ENCODE results near the gene MCM9. TPM values are rescaled to one million over a fixed set of nuclear protein-coding genes. Genes with fewer than 3 reads are reported as not detected.

MCM9 gene
- total RNA-seq, 1 donor from 2014 or later: 29.0 TPM

DNA sequence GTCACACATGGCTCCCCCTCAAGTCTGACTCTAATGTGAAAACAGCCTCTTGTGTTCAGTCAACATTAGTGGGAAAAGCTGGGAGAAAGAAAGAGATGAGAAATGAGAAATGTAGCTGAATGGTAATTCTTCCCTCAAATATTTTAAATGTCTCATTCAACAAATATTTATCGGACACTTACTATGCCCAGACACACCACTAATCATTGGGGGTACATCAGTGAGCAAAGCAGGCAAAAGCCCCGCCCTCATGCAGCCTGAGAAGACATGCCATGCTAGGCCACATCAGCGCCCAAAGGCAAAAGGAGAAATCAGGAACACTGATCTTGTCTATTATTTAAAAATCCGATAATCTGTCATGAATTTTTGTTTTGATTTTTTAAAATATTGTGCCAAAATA lies 130.9 kb downstream of the MCM9 start:
- no peaks in the 10 kb centered on the region for H3K9me3 ChIP-seq (ENCODE audit: low read depth)
- H2AFZ ChIP-seq (replicated peaks): no peak overlapping the region
- no peaks in the 10 kb centered on the region for H3F3A ChIP-seq (ENCODE audit: low read depth)
- Mint-ChIP-seq H3K36me3 (no peaks in the 10 kb centered on the region), H3K4me3 (no peak overlapping the region), H3K4me1 (peaks cover 8% of the 10 kb centered on the region), H3K27ac (no peak overlapping the region), H3K27me3 (ENCODE audit: insufficient read depth, low read depth) (peaks cover 3% of the 10 kb centered on the region), H3K9me3 (no peaks in the 10 kb centered on the region)
- no peaks in the 10 kb centered on the region for H3K36me3 ChIP-seq
- TF ChIP-seq, protein P1, sequence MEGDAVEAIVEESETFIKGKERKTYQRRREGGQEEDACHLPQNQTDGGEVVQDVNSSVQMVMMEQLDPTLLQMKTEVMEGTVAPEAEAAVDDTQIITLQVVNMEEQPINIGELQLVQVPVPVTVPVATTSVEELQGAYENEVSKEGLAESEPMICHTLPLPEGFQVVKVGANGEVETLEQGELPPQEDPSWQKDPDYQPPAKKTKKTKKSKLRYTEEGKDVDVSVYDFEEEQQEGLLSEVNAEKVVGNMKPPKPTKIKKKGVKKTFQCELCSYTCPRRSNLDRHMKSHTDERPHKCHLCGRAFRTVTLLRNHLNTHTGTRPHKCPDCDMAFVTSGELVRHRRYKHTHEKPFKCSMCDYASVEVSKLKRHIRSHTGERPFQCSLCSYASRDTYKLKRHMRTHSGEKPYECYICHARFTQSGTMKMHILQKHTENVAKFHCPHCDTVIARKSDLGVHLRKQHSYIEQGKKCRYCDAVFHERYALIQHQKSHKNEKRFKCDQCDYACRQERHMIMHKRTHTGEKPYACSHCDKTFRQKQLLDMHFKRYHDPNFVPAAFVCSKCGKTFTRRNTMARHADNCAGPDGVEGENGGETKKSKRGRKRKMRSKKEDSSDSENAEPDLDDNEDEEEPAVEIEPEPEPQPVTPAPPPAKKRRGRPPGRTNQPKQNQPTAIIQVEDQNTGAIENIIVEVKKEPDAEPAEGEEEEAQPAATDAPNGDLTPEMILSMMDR (IDR thresholded peaks at IDR 0.05): no peak
- no peak for TF ChIP-seq EZH2phosphoT487 (IDR thresholded peaks at IDR 0.05)
- no peak for TF ChIP-seq EZH2 (IDR thresholded peaks at IDR 0.05)
- no peak for DNase-seq (ENCODE audit: low spot score)
- H3K9ac ChIP-seq: no peak overlapping the region
- H3K4me1 ChIP-seq: peaks cover 4% of the 10 kb centered on the region
- H3K4me2 ChIP-seq: no peak overlapping the region
- no peaks in the 10 kb centered on the region for H3K27me3 ChIP-seq
- no peak overlapping the region for H3K4me3 ChIP-seq
- no peak overlapping the region for H3K27ac ChIP-seq
- no peaks in the 10 kb centered on the region for H3K79me2 ChIP-seq (ENCODE audit: low read depth)
- no peaks in the 10 kb centered on the region for H4K20me1 ChIP-seq (ENCODE audit: low read depth)

GRCh38 chr6:118801257-118801656 lies 133.7 kb downstream of the MCM9 start:
- H3K4me3 ChIP-seq: no peak overlapping the region
- H4K20me1 ChIP-seq (ENCODE audit: low read depth): no peaks in the 10 kb centered on the region
- Mint-ChIP-seq H3K4me1 (peaks cover 8% of the 10 kb centered on the region), H3K9me3 (peaks cover 12% of the 10 kb centered on the region), H3K36me3 (no peaks in the 10 kb centered on the region), H3K27me3 (ENCODE audit: insufficient read depth, low read depth) (peaks cover 3% of the 10 kb centered on the region), H3K27ac (peak overlapping the region; percentile 66), H3K4me3 (no peak overlapping the region)
- H3K27ac ChIP-seq: no peak overlapping the region
- H3K4me1 ChIP-seq: peaks cover 4% of the 10 kb centered on the region
- no peaks in the 10 kb centered on the region for H3K79me2 ChIP-seq (ENCODE audit: low read depth)
- H3K27me3 ChIP-seq: no peaks in the 10 kb centered on the region
- H3K36me3 ChIP-seq: no peaks in the 10 kb centered on the region
- no peak overlapping the region for H3K9ac ChIP-seq
- no peak overlapping the region for H2AFZ ChIP-seq (replicated peaks)
- TF ChIP-seq EZH2 (IDR thresholded peaks at IDR 0.05) (no peak), EZH2phosphoT487 (IDR thresholded peaks at IDR 0.05) (no peak)
- TF ChIP-seq, protein P1 (IDR thresholded peaks at IDR 0.05): no peak
- no peak for DNase-seq (ENCODE audit: low spot score)
- H3F3A ChIP-seq (ENCODE audit: low read depth): no peaks in the 10 kb centered on the region
- H3K4me2 ChIP-seq: no peak overlapping the region
- no peaks in the 10 kb centered on the region for H3K9me3 ChIP-seq (ENCODE audit: low read depth)

- Histone ChIP-seq H3K36me3 (no peaks in the 10 kb centered on the region), H3K4me3 (no peak overlapping the region), H3K79me2 (ENCODE audit: low read depth) (no peaks in the 10 kb centered on the region), H3K9ac (no peak overlapping the region), H2AFZ (replicated peaks) (peak overlapping the region; percentile 95), H4K20me1 (ENCODE audit: low read depth) (no peaks in the 10 kb centered on the region), H3K9me3 (ENCODE audit: low read depth) (no peaks in the 10 kb centered on the region), H3K4me2 (peak overlapping the region; percentile 67), H3K27me3 (no peaks in the 10 kb centered on the region), H3F3A (ENCODE audit: low read depth) (no peaks in the 10 kb centered on the region), H3K27ac (no peak overlapping the region), H3K4me1 (peaks cover 4% of the 10 kb centered on the region)
- Mint-ChIP-seq H3K27me3 (ENCODE audit: insufficient read depth, low read depth) (peaks cover 3% of the 10 kb centered on the region), H3K9me3 (peaks cover 18% of the 10 kb centered on the region), H3K4me1 (peaks cover 8% of the 10 kb centered on the region), H3K4me3 (no peak overlapping the region), H3K27ac (no peak overlapping the region), H3K36me3 (no peaks in the 10 kb centered on the region)
- no peak for TF ChIP-seq EZH2 (IDR thresholded peaks at IDR 0.05)
- no peak for TF ChIP-seq EZH2phosphoT487 (IDR thresholded peaks at IDR 0.05)
- TF ChIP-seq, protein P1 (IDR thresholded peaks at IDR 0.05): peak; percentile 94
- DNase-seq (ENCODE audit: low spot score): peak; percentile 91
Observed at GRCh38 chr6:118800394-118801071, 134.4 kb downstream of the MCM9 start.
